OCI-LY7 (cell line): Measurements from ENCODE around the gene GOLGA3. TPM values are rescaled to one million over a fixed set of nuclear protein-coding genes. Genes with fewer than 3 reads are reported as not detected.

Source experiments
- BruUV-seq: library from RNA; stranded (reverse); fragments of 400-500 nt; replicated peaks from 2 replicates; lab custom pipeline; 2021; lab: Mats Ljungman, UMichigan
- CTCF ChIA-PET: fragments of 300-600 bp; sonication (Branson Sonifier 250); formaldehyde crosslinking; loops from one replicate; lab custom pipeline; 2022; ENCODE audit warnings: antibody characterized with exemption; ENCODE audit not compliant: unreplicated experiment; lab: Charles Lee
- POLR2A ChIA-PET: fragments of 300-600 bp; sonication (Branson Sonifier 250); formaldehyde crosslinking; loops from one replicate; lab custom pipeline; 2022; ENCODE audit warnings: antibody characterized with exemption; lab: Charles Lee
- DNase-seq: peaks from one replicate; pipeline ENCODE4 v3.0.0-alpha.2; 2015; ENCODE audit warnings: low spot score
- H2AFZ ChIP-seq: fragments of 200-600 bp; sonication (generic), shearing (Covaris generic); 2 replicates; pipeline ENCODE4 v1.6.1; 2014; ENCODE audit warnings: mild to moderate bottlenecking, antibody characterized with exemption, low read length, moderate library complexity
- H3K27ac ChIP-seq: fragments of 200-600 bp; sonication (generic); 2 replicates; pipeline ENCODE4 v1.5.1; 2014; ENCODE audit warnings: mixed run types, low read depth, mild to moderate bottlenecking, moderate library complexity, low read length, inconsistent platforms; ENCODE audit not compliant: poor library complexity, severe bottlenecking
- H3K36me3 ChIP-seq: fragments of 200-600 bp; sonication (generic); 2 replicates; pipeline ENCODE4 v1.6.1; 2014; ENCODE audit warnings: mild to moderate bottlenecking, antibody characterized with exemption, low read length, moderate library complexity, mixed read lengths; ENCODE audit not compliant: insufficient read depth
- H3K4me1 ChIP-seq: fragments of 200-600 bp; sonication (generic); 2 replicates; pipeline ENCODE4 v1.5.1; 2014; ENCODE audit warnings: mild to moderate bottlenecking, low read length; ENCODE audit not compliant: insufficient read depth, poor library complexity, severe bottlenecking
- H3K4me2 ChIP-seq: fragments of 200-600 bp; sonication (generic); 2 replicates; pipeline ENCODE4 v1.6.1; 2014; ENCODE audit warnings: mild to moderate bottlenecking, low read length
- H3K4me3 ChIP-seq: fragments of 200-600 bp; sonication (generic); 2 replicates; pipeline ENCODE4 v1.5.1; 2014; ENCODE audit warnings: mild to moderate bottlenecking, low read depth, low read length; ENCODE audit not compliant: poor library complexity, severe bottlenecking
- H3K79me2 ChIP-seq: fragments of 200-600 bp; sonication (generic); 2 replicates; pipeline ENCODE4 v1.6.1; 2016; ENCODE audit warnings: low read depth, mild to moderate bottlenecking, low read length, moderate library complexity, mixed read lengths; ENCODE audit not compliant: insufficient read depth
- H3K9me2 ChIP-seq: fragments of 200-600 bp; sonication (generic); 2 replicates; pipeline ENCODE4 v1.6.1; 2016; ENCODE audit warnings: mild to moderate bottlenecking, low read length, mixed read lengths; ENCODE audit not compliant: insufficient read depth
- H3K9me3 ChIP-seq: fragments of 200-600 bp; sonication (generic); 2 replicates; pipeline ENCODE4 v1.6.1; 2014; ENCODE audit warnings: mild to moderate bottlenecking, mixed run types, low read length, mixed read lengths
- H4K20me1 ChIP-seq: fragments of 200-600 bp; sonication (generic); 2 replicates; pipeline ENCODE4 v1.6.1; 2014; ENCODE audit warnings: mild to moderate bottlenecking, antibody characterized with exemption, low read length, moderate library complexity, mixed read lengths; ENCODE audit not compliant: insufficient read depth
- CTCF ChIP-seq: fragments of 200-600 bp; sonication (generic); conservative IDR thresholded peaks from 2 replicates; pipeline ENCODE4 v1.5.1; 2014; ENCODE audit warnings: mild to moderate bottlenecking, antibody characterized with exemption, low read length, moderate library complexity, mixed read lengths
- EZH2phosphoT487 ChIP-seq: fragments of 200-600 bp; sonication (generic); IDR thresholded peaks from 2 replicates; pipeline ENCODE4 v1.6.1; 2018; ENCODE audit warnings: low read depth, borderline replicate concordance, mild to moderate bottlenecking, mixed run types, antibody characterized with exemption, low read length, moderate library complexity, mixed read lengths
- intact Hi-C: fragments of 100-400 bp; cut with micrococcal nuclease; formaldehyde crosslinking; loops from one replicate; pipeline ENCODE4 v1.10.0; 2022; ENCODE audit not compliant: unreplicated experiment
- total RNA-seq, 2 experiments: library from RNA; depleted of rRNA in 1 of 2; stranded (reverse); fragments of >200 nt in 1 of 2; shearing (Covaris generic) in 1 of 2; gene quantifications; 2 replicates each; pipeline ENCODE4 v1.2.3, GENCODE V29; 2014 to 2022

The GOLGA3 gene
- total RNA-seq, 2 experiments from 2014 or later: 51.2 to 77.9 TPM

- Histone ChIP-seq H3K36me3 (peaks cover 27% of the 10 kb centered on the region), H3K9me3 (no peaks in the 10 kb centered on the region), H4K20me1 (peaks cover 7% of the 10 kb centered on the region), H3K9me2 (no peaks in the 10 kb centered on the region), H2AFZ (no peak overlapping the region), H3K4me3 (no peak overlapping the region), H3K4me2 (no peak overlapping the region), H3K4me1 (peaks cover 48% of the 10 kb centered on the region), H3K79me2 (peaks cover 27% of the 10 kb centered on the region), H3K27ac (no peak overlapping the region)
- DNase-seq: no peak
- TF ChIP-seq EZH2phosphoT487 (no peak), CTCF (no peak)
- intact Hi-C loops: no loop called here
- ChIA-PET POLR2A (no interaction called here), CTCF (no interaction called here)
- BruUV-seq: no TSS peak
These were observed 63.3 kb downstream of the GOLGA3 start for GRCh38 chr12:132765361-132765760.

- intact Hi-C loops: no loop called here
- H3K4me1 ChIP-seq: peaks cover 46% of the 10 kb centered on the region
- POLR2A ChIA-PET: no interaction called here
- H3K4me2 ChIP-seq: no peak overlapping the region
- peaks cover 37% of the 10 kb centered on the region for H3K79me2 ChIP-seq
- H3K4me3 ChIP-seq: no peak overlapping the region
- no peaks in the 10 kb centered on the region for H3K9me3 ChIP-seq
- DNase-seq: no peak
- peaks cover 29% of the 10 kb centered on the region for H3K36me3 ChIP-seq
- CTCF ChIA-PET: interaction anchor here (0.6 kb wide), 1 partner anchor 160 kb away, joined by 3 read pairs; no protein-coding TSS in a partner anchor
- no peak overlapping the region for H2AFZ ChIP-seq
- H4K20me1 ChIP-seq: peaks cover 12% of the 10 kb centered on the region
- no peak overlapping the region for H3K27ac ChIP-seq
- no peaks in the 10 kb centered on the region for H3K9me2 ChIP-seq
- BruUV-seq: no TSS peak
- TF ChIP-seq CTCF (no peak), EZH2phosphoT487 (no peak)
These were observed 64.4 kb downstream of the GOLGA3 start for GRCh38 chr12:132764231-132764630.

- no peaks in the 10 kb centered on the region for H3K9me3 ChIP-seq
- peak overlapping the region; percentile 70 for H3K4me2 ChIP-seq
- H3K79me2 ChIP-seq: peaks cover 54% of the 10 kb centered on the region
- TF ChIP-seq EZH2phosphoT487 (no peak), CTCF (peak; percentile 41)
- H3K9me2 ChIP-seq: no peaks in the 10 kb centered on the region
- ChIA-PET POLR2A (interaction anchor here (0.7 to 1.1 kb wide), 2 partner anchors 9 to 58 kb away, joined by 3 to 4 read pairs; no protein-coding TSS in a partner anchor), CTCF (no interaction called here)
- peaks cover 40% of the 10 kb centered on the region for H3K36me3 ChIP-seq
- H3K4me3 ChIP-seq: peak overlapping the region; percentile 73
- peaks cover 15% of the 10 kb centered on the region for H4K20me1 ChIP-seq
- peak; percentile 92 for DNase-seq
- no TSS peak for BruUV-seq
- H3K27ac ChIP-seq: peak overlapping the region; percentile 87
- intact Hi-C loops: loop anchor here (1.0 kb wide), 1 partner anchor 8 kb away; no protein-coding TSS in a partner anchor
- peak overlapping the region; percentile 34; the same call in 1 of the 2 replicates for H2AFZ ChIP-seq
- H3K4me1 ChIP-seq: peaks cover 24% of the 10 kb centered on the region
These were observed 66.6 kb downstream of the GOLGA3 start for GRCh38 chr12:132761921-132762583.
